GM12878 (cell line): ENCODE measurements around the gene KCNQ1. TPM values are rescaled to one million over a fixed set of nuclear protein-coding genes. Genes with fewer than 3 reads are reported as not detected.

Experiments used
- ATAC-seq: fragments of 200-7000 bp; cut with Tn5 transposase; 3 replicates; pipeline ENCODE4 v1.9.1; 2020; ENCODE audit warnings: mild to moderate bottlenecking, moderate library complexity
- BruUV-seq: library from RNA; stranded (reverse); fragments of 400-500 nt; replicated peaks from 2 replicates; lab custom pipeline; 2021; lab: Mats Ljungman, UMichigan
- CTCF ChIA-PET: fragments of 300-600 bp; sonication (Branson Sonifier 250); formaldehyde crosslinking; extraction: SDS; loops from one replicate; lab custom pipeline; 2021; ENCODE audit warnings: inconsistent platforms; lab: Yijun Ruan, JAX
- POLR2A ChIA-PET: fragments of 350-600 bp; formaldehyde crosslinking; extraction: SDS; loops from one replicate; lab custom pipeline; 2021; ENCODE audit warnings: inconsistent platforms; lab: Charles Lee
- RAD21 ChIA-PET: fragments of 300-600 bp; sonication (Branson Sonifier 250); formaldehyde crosslinking; loops from one replicate; lab custom pipeline; 2023; ENCODE audit warnings: antibody characterized with exemption; ENCODE audit not compliant: unreplicated experiment; lab: Charles Lee
- SMC1A ChIA-PET: fragments of 300-600 bp; sonication (Branson Sonifier 250); formaldehyde crosslinking; loops from one replicate; lab custom pipeline; 2023; ENCODE audit not compliant: unreplicated experiment, uncharacterized antibody; lab: Charles Lee
- DNase-seq: peaks from one replicate; pipeline ENCODE4 v3.0.0-alpha.2; 2011; ENCODE audit warnings: low read depth, low spot score
- FAIRE-seq: peaks from 3 replicates; lab custom pipeline; 2011; peaks lifted over from hg19 to GRCh38; lab: Jason Lieb, UNC
- H2AFZ ChIP-seq: 2 replicates; pipeline ENCODE4 v1.6.0; 2011; ENCODE audit warnings: low read depth, low read length, control low read depth; ENCODE audit not compliant: control insufficient read depth
- H3K27ac ChIP-seq: 2 replicates; pipeline ENCODE4 v1.5.1; 2011; ENCODE audit warnings: control low read depth; ENCODE audit not compliant: control insufficient read depth, insufficient read depth
- H3K27me3 ChIP-seq, 2 experiments: replicated peaks in 1 of 2; 2 replicates each; pipeline versions ENCODE4 v1.6.0 to v1.6.1; 2011; ENCODE audit warnings: low read length in 1 of 2; ENCODE audit not compliant: control insufficient read depth in 2 of 2, insufficient read depth in 2 of 2
- H3K36me3 ChIP-seq, 2 experiments: 2 replicates each; pipeline ENCODE4 v1.5.1; 2011; ENCODE audit warnings: low read length in 1 of 2; ENCODE audit not compliant: control insufficient read depth in 2 of 2, insufficient read depth in 2 of 2
- H3K4me1 ChIP-seq: 2 replicates; pipeline ENCODE4 v1.6.1; 2011; ENCODE audit warnings: mild to moderate bottlenecking, low read length, moderate library complexity, mixed read lengths; ENCODE audit not compliant: control insufficient read depth, insufficient read depth
- H3K4me2 ChIP-seq: 2 replicates; pipeline ENCODE4 v1.6.0; 2011; ENCODE audit warnings: control low read depth; ENCODE audit not compliant: control insufficient read depth, insufficient read depth
- H3K4me3 ChIP-seq: fragments of 200-600 bp; sonication (generic); 2 replicates; pipeline ENCODE4 v1.5.1; 2016
- H3K79me2 ChIP-seq: 2 replicates; pipeline ENCODE4 v1.6.0; 2011; ENCODE audit warnings: low read length; ENCODE audit not compliant: control insufficient read depth, insufficient read depth
- H3K9ac ChIP-seq: 2 replicates; pipeline ENCODE4 v1.8.0; 2011; ENCODE audit warnings: low read length, control low read depth, mixed read lengths; ENCODE audit not compliant: control insufficient read depth, insufficient read depth
- H3K9me3 ChIP-seq: replicated peaks from 3 replicates; pipeline ENCODE4 v1.5.1; 2011; ENCODE audit warnings: mild to moderate bottlenecking, low read length; ENCODE audit not compliant: control insufficient read depth, insufficient read depth
- H4K20me1 ChIP-seq: 2 replicates; pipeline ENCODE4 v1.6.0; 2011; ENCODE audit not compliant: control insufficient read depth, insufficient read depth
- IRF4 ChIP-seq: IDR thresholded peaks from 2 replicates; pipeline ENCODE4 v1.6.1; 2011; ENCODE audit warnings: low read depth, low read length
- NFXL1 ChIP-seq: fragments of 450-650 bp; IDR thresholded peaks from 2 replicates; pipeline ENCODE4 v1.6.1; 2017; ENCODE audit warnings: antibody characterized with exemption, mild to moderate bottlenecking, borderline replicate concordance
- NR2F1 ChIP-seq: fragments of 450-650 bp; conservative IDR thresholded peaks from 2 replicates; pipeline ENCODE4 v1.6.1; 2017; ENCODE audit warnings: mild to moderate bottlenecking
- RB1 ChIP-seq: fragments of 450-650 bp; formaldehyde crosslinking; IDR thresholded peaks from 2 replicates; pipeline ENCODE4 v1.6.1; 2017; ENCODE audit warnings: mild to moderate bottlenecking, borderline replicate concordance
- SMARCA5 ChIP-seq: fragments of 450-650 bp; IDR thresholded peaks from 2 replicates; pipeline ENCODE4 v1.6.1; 2017; ENCODE audit warnings: mild to moderate bottlenecking
- STAT1 ChIP-seq: fragments of 450-650 bp; conservative IDR thresholded peaks from 2 replicates; pipeline ENCODE4 v1.6.1; 2014; ENCODE audit warnings: antibody characterized with exemption, mild to moderate bottlenecking
- TARDBP ChIP-seq: IDR thresholded peaks from 2 replicates; pipeline ENCODE4 v1.6.1; 2016; ENCODE audit warnings: borderline replicate concordance
- ZNF24 ChIP-seq: fragments of 450-650 bp; IDR thresholded peaks from 2 replicates; pipeline ENCODE4 v1.6.1; 2017; ENCODE audit warnings: antibody characterized with exemption, mild to moderate bottlenecking
- WGBS: methylation state at CpG from one replicate; pipeline ENCODE4 v1.1.6; 2016; ENCODE audit warnings: low lambda C conversion rate; ENCODE audit not compliant: insufficient replicate concordance, insufficient coverage; ENCODE audit errors: missing lambda C conversion rate; 5-methylcytosine and 5-hydroxymethylcytosine counted together
- in situ Hi-C: fragments of 300-500 bp; cut with MboI; formaldehyde crosslinking; loops from 9 replicates; pipeline ENCODE4 v1.14.3; 2018; ENCODE audit warnings: mixed read lengths
- intact Hi-C: fragments of 100-400 bp; cut with micrococcal nuclease; formaldehyde crosslinking; loops from one replicate; pipeline ENCODE4 v1.14.2; 2022; ENCODE audit not compliant: unreplicated experiment
- polyA plus RNA-seq, 11 experiments: library from polyadenylated mRNA; depleted of rRNA in 4 of 11; unstranded in 6 of 11; stranded (reverse) in 5 of 11; fragments of >200 nt; fragmentation: Nextera tagmentation in 4 of 11; fragmentation: Illumina TruSeq in 1 of 11; extraction: Ambion mirVana in 4 of 11; extraction: Trizol in 1 of 11; gene quantifications; 1 replicate in 1 of 11; 2 replicates in 10 of 11; pipeline versions ENCODE4 v1.2.1 to v1.2.3, GENCODE V29; 2011 to 2016; ENCODE audit warnings: inconsistent platforms in 2 of 11, missing spikeins in 2 of 11, low read depth in 1 of 11
- total RNA-seq, 4 experiments: library from RNA; depleted of rRNA in 3 of 4; stranded (reverse); fragments of >200 nt in 3 of 4; fragmentation: Illumina TruSeq in 1 of 4; extraction: Trizol in 1 of 4; gene quantifications; 2 replicates each; pipeline versions ENCODE4 v1.2.1 to v1.2.3, GENCODE V29; 2013 to 2021
- TF ChIP-seq, protein P1 (sequence below): IDR thresholded peaks from 2 replicates; pipeline ENCODE4 v1.6.1; 2012; ENCODE audit warnings: low read length, inconsistent platforms
- TF ChIP-seq, protein P2 (sequence below): fragments of 450-650 bp; IDR thresholded peaks from 2 replicates; pipeline ENCODE4 v1.6.1; 2017; ENCODE audit warnings: mild to moderate bottlenecking, low read depth, inconsistent platforms; ENCODE audit not compliant: poor library complexity, severe bottlenecking

Gene KCNQ1
- total and polyA plus RNA-seq, 10 of the 15 experiments (the other 5 are each of a cell fraction or from before 2014, with no cell fraction given), result 0.03 to 0.15 (median 0.12) TPM; not detected in 7

DNA sequence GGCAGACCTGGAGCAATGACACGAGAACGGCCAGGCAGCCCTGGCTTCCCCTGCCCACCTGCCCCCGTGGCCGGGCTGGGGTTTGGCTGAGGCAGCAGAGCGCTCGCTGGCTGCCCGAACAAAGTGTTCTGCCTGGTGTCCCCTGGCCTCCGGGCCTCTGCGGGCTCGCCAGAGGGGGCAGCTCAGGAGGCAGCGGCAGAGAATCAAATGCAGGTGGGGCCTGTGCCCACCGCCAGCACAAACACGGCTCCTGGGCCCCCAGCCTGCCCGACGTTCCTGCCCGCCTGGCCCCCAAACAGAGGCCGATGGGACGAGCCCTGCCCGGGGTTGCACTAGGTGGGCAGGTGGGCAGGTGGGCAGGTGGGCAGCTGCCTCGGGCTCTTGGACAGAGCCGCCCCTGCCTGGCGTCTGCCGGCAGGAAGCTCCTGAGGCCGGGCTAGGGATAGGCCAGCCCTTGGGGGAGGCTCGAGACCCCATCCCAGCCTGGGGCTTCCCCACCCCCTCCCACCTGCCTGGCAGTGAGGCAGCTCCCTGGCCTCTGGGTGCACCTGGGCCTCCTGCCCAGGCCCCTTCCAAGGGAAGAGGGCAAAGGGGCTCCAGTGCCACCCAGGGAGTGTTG lies 394.0 kb downstream of the KCNQ1 start:
- H3K4me1 ChIP-seq, result no peaks in the 10 kb centered on the region
- TF ChIP-seq, protein P1, sequence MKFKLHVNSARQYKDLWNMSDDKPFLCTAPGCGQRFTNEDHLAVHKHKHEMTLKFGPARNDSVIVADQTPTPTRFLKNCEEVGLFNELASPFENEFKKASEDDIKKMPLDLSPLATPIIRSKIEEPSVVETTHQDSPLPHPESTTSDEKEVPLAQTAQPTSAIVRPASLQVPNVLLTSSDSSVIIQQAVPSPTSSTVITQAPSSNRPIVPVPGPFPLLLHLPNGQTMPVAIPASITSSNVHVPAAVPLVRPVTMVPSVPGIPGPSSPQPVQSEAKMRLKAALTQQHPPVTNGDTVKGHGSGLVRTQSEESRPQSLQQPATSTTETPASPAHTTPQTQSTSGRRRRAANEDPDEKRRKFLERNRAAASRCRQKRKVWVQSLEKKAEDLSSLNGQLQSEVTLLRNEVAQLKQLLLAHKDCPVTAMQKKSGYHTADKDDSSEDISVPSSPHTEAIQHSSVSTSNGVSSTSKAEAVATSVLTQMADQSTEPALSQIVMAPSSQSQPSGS, result no peak
- TF ChIP-seq, protein P2, sequence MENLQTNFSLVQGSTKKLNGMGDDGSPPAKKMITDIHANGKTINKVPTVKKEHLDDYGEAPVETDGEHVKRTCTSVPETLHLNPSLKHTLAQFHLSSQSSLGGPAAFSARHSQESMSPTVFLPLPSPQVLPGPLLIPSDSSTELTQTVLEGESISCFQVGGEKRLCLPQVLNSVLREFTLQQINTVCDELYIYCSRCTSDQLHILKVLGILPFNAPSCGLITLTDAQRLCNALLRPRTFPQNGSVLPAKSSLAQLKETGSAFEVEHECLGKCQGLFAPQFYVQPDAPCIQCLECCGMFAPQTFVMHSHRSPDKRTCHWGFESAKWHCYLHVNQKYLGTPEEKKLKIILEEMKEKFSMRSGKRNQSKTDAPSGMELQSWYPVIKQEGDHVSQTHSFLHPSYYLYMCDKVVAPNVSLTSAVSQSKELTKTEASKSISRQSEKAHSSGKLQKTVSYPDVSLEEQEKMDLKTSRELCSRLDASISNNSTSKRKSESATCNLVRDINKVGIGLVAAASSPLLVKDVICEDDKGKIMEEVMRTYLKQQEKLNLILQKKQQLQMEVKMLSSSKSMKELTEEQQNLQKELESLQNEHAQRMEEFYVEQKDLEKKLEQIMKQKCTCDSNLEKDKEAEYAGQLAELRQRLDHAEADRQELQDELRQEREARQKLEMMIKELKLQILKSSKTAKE, result no peak
- no peak for TF ChIP-seq TARDBP
- TF ChIP-seq ZNF24, result no peak
- no peak for TF ChIP-seq STAT1
- no peak for TF ChIP-seq RB1
- TF ChIP-seq IRF4, result no peak
- TF ChIP-seq SMARCA5, result no peak
- TF ChIP-seq NFXL1, result no peak
- no peak for TF ChIP-seq NR2F1
- H2AFZ ChIP-seq, result no peak overlapping the region
- BruUV-seq, result no TSS peak
- no peaks in the 10 kb centered on the region for H3K27me3 ChIP-seq
- ChIA-PET POLR2A (no interaction called here), SMC1A (no interaction called here), RAD21 (no interaction called here), CTCF (interaction anchor here (0.6 kb wide), 1 partner anchor 38 kb away, joined by 4 read pairs; no protein-coding TSS in a partner anchor)
- no peaks in the 10 kb centered on the region for H3K9me3 ChIP-seq
- no peaks in the 10 kb centered on the region for H4K20me1 ChIP-seq
- intact Hi-C loops, result no loop called here
- no peak overlapping the region for H3K4me3 ChIP-seq
- H3K4me2 ChIP-seq, result no peak overlapping the region
- WGBS, result 45% methylated on average over 20 of the region's 25 CpGs
- in situ Hi-C loops, result no loop called here
- H3K27ac ChIP-seq, result no peak overlapping the region
- no peak for FAIRE-seq
- ATAC-seq, result no peak
- DNase-seq, result no peak
- no peaks in the 10 kb centered on the region for H3K79me2 ChIP-seq
- no peak overlapping the region for H3K9ac ChIP-seq
- no peaks in the 10 kb centered on the region for H3K36me3 ChIP-seq
